K562 (cell line): ENCODE measurements around the gene DNASE1L2. TPM values are rescaled to one million over a fixed set of nuclear protein-coding genes. Genes with fewer than 3 reads are reported as not detected.

Experiments used
- ATAC-seq: fragments of 200-7000 bp; cut with Tn5 transposase; 3 replicates; pipeline ENCODE4 v1.9.1; 2020; ENCODE audit warnings: moderate library complexity
- BruUV-seq: library from RNA; stranded (reverse); fragments of 400-500 nt; replicated peaks from 2 replicates; lab custom pipeline; 2021; lab: Mats Ljungman, UMichigan
- CTCF ChIA-PET: fragments of 300-600 bp; formaldehyde crosslinking; extraction: SDS; loops from one replicate; lab custom pipeline; 2021; ENCODE audit warnings: low intra/inter-chr PET ratio; lab: Yijun Ruan, JAX
- POLR2A ChIA-PET: fragments of 300-600, 350-650 bp; sonication (Branson Sonifier 250); formaldehyde crosslinking; extraction: SDS; loops from one replicate; lab custom pipeline; 2021; ENCODE audit warnings: antibody characterized with exemption, inconsistent platforms; lab: Yijun Ruan, JAX
- DNase-seq, 4 experiments: peaks; one replicate each; pipeline versions ENCODE4 v3.0.0 to v3.0.0-alpha.2; 2011 to 2018; ENCODE audit warnings: low spot score in 3 of 4, mixed read lengths in 3 of 4; ENCODE audit errors: extremely low read depth in 1 of 4
- FAIRE-seq: peaks from 2 replicates; lab custom pipeline; 2011; peaks lifted over from hg19 to GRCh38; lab: Jason Lieb, UNC
- H2AFZ ChIP-seq: 2 replicates; pipeline ENCODE4 v1.6.0; 2011; ENCODE audit warnings: low read depth, low read length, control low read depth, inconsistent platforms
- H3K27ac ChIP-seq: fragments of 200-600 bp; 3 replicates; pipeline ENCODE4 v1.8.0; 2011; ENCODE audit warnings: low read depth, mild to moderate bottlenecking, control low read depth, inconsistent platforms, low read length, moderate library complexity, mixed read lengths; ENCODE audit errors: extremely low read depth
- H3K27me3 ChIP-seq, 2 experiments: fragments of 300-600 bp in 1 of 2; 2 replicates in 1 of 2; 3 replicates in 1 of 2; pipeline versions ENCODE4 v1.6.0 to v1.8.0; 2011; ENCODE audit warnings: inconsistent platforms in 2 of 2, low read length in 2 of 2, mild to moderate bottlenecking in 1 of 2, mixed read lengths in 1 of 2, moderate library complexity in 1 of 2; ENCODE audit not compliant: control insufficient read depth in 2 of 2, insufficient read depth in 2 of 2
- H3K36me3 ChIP-seq: fragments of 300-600 bp; 3 replicates; pipeline ENCODE4 v1.8.0; 2011; ENCODE audit warnings: mild to moderate bottlenecking, low read length, inconsistent platforms; ENCODE audit not compliant: control insufficient read depth, insufficient read depth
- H3K4me1 ChIP-seq, 2 experiments: fragments of 200-600 bp in 1 of 2; replicated peaks in 1 of 2; 2 replicates in 1 of 2; 3 replicates in 1 of 2; pipeline versions ENCODE4 v1.5.1 to v1.8.0; 2011; ENCODE audit warnings: inconsistent platforms in 2 of 2, low read length in 2 of 2, mild to moderate bottlenecking in 1 of 2, mixed read lengths in 1 of 2, moderate library complexity in 1 of 2; ENCODE audit not compliant: control insufficient read depth in 2 of 2, insufficient read depth in 2 of 2
- H3K4me2 ChIP-seq: 2 replicates; pipeline ENCODE4 v1.6.1; 2011; ENCODE audit warnings: low read length, control low read depth, inconsistent platforms, mixed read lengths; ENCODE audit not compliant: insufficient read depth
- H3K4me3 ChIP-seq: fragments of 200-600 bp; sonication (generic), shearing (Covaris generic); 2 replicates; pipeline ENCODE4 v1.5.1; 2016; ENCODE audit warnings: control low read depth, inconsistent platforms
- H3K79me2 ChIP-seq: fragments of 200-600 bp; 3 replicates; pipeline ENCODE4 v1.8.0; 2011; ENCODE audit warnings: low read length, inconsistent platforms; ENCODE audit not compliant: control insufficient read depth, insufficient read depth
- H3K9ac ChIP-seq, 2 experiments: 2 replicates each; pipeline versions ENCODE4 v1.6.0 to v1.6.1; 2011; ENCODE audit warnings: low read depth in 2 of 2, low read length in 2 of 2, control low read depth in 1 of 2, inconsistent platforms in 1 of 2, mild to moderate bottlenecking in 1 of 2, mixed read lengths in 1 of 2; ENCODE audit not compliant: insufficient read depth in 1 of 2
- H3K9me1 ChIP-seq: one replicate; pipeline ENCODE4 v1.6.0; 2011; ENCODE audit warnings: inconsistent platforms, mild to moderate bottlenecking, low read length, moderate library complexity; ENCODE audit not compliant: control insufficient read depth, insufficient read depth
- H3K9me3 ChIP-seq: replicated peaks from 2 replicates; pipeline ENCODE4 v1.5.1; 2011; ENCODE audit warnings: low read depth, low read length, inconsistent platforms; ENCODE audit not compliant: control insufficient read depth, insufficient read depth
- H4K20me1 ChIP-seq: replicated peaks from 2 replicates; pipeline ENCODE4 v1.6.1; 2011; ENCODE audit warnings: low read length, inconsistent platforms, mixed read lengths; ENCODE audit not compliant: control insufficient read depth, insufficient read depth
- ARID1B ChIP-seq: fragments of 450-650 bp; IDR thresholded peaks from 2 replicates; pipeline ENCODE4 v1.6.1; 2016; ENCODE audit warnings: antibody characterized with exemption, mild to moderate bottlenecking, inconsistent platforms
- CBFA2T2 ChIP-seq: fragments of 450-650 bp; conservative IDR thresholded peaks from 2 replicates; pipeline ENCODE4 v1.6.1; 2017; ENCODE audit warnings: mild to moderate bottlenecking
- CBFA2T3 ChIP-seq: fragments of 450-650 bp; IDR thresholded peaks from 2 replicates; pipeline ENCODE4 v1.6.1; 2017
- CXXC5 ChIP-seq: fragments of 250-450 bp; sonication (Bioruptor Pico); IDR thresholded peaks from 2 replicates; pipeline ENCODE4 v1.8.0; 2022; ENCODE audit warnings: inconsistent platforms, mild to moderate bottlenecking, moderate library complexity
- HDAC6 ChIP-seq: IDR thresholded peaks from 2 replicates; pipeline ENCODE4 v1.6.1; 2012; ENCODE audit warnings: low read depth, mild to moderate bottlenecking, control low read depth, inconsistent platforms, low read length, moderate library complexity
- HNRNPK ChIP-seq: fragments of 200-400 bp; formaldehyde crosslinking; IDR thresholded peaks from one replicate; pipeline ENCODE4 v1.6.1; 2018; ENCODE audit warnings: mild to moderate bottlenecking, low read depth, low read length; ENCODE audit not compliant: poor library complexity, severe bottlenecking
- MEIS2 ChIP-seq: fragments of 450-650 bp; IDR thresholded peaks from 2 replicates; pipeline ENCODE4 v1.6.1; 2014; ENCODE audit warnings: mild to moderate bottlenecking; ENCODE audit not compliant: partially characterized antibody
- RBFOX2 ChIP-seq: fragments of 200-400 bp; formaldehyde crosslinking; IDR thresholded peaks from 2 replicates; pipeline ENCODE4 v1.6.1; 2017; ENCODE audit warnings: low read depth, mild to moderate bottlenecking, low read length, moderate library complexity
- RBM22 ChIP-seq: fragments of 200-400 bp; formaldehyde crosslinking; IDR thresholded peaks from 2 replicates; pipeline ENCODE4 v1.6.1; 2018; ENCODE audit warnings: low read length, low read depth; ENCODE audit not compliant: poor library complexity, severe bottlenecking
- RCOR1 ChIP-seq, 2 experiments: IDR thresholded peaks; 2 replicates each; pipeline ENCODE4 v1.6.1; 2012; ENCODE audit warnings: low read depth in 2 of 2, low read length in 2 of 2, borderline replicate concordance in 1 of 2, improper control_type of control experiment in 1 of 2
- TCF3 ChIP-seq: sonication (generic); formaldehyde crosslinking; IDR thresholded peaks from 2 replicates; pipeline ENCODE4 v1.4.0; 2020; ENCODE audit warnings: mild to moderate bottlenecking, missing genetic modification reagents
- ZFX ChIP-seq: sonication (generic); formaldehyde crosslinking; IDR thresholded peaks from 2 replicates; pipeline ENCODE4 v1.8.0; 2022; ENCODE audit warnings: mild to moderate bottlenecking, missing genetic modification reagents, moderate library complexity
- ZKSCAN1 ChIP-seq: fragments of 150-350 bp; IDR thresholded peaks from 2 replicates; pipeline ENCODE4 v1.6.1; 2016; ENCODE audit warnings: low read depth, low read length
- WGBS: fragments of 100-300 bp; shearing (Covaris generic); methylation state at CpG from one replicate; pipeline ENCODE4 v1.1.6; 2016; ENCODE audit warnings: low coverage, mixed read lengths; ENCODE audit not compliant: insufficient coverage; ENCODE audit errors: missing lambda C conversion rate; 5-methylcytosine and 5-hydroxymethylcytosine counted together
- in situ Hi-C: fragments of 300-500 bp; cut with MboI; formaldehyde crosslinking; loops from 4 replicates; pipeline ENCODE4 v1.15.0; 2018; ENCODE audit warnings: inconsistent platforms, mixed read lengths
- intact Hi-C: fragments of 100-400 bp; cut with micrococcal nuclease; formaldehyde crosslinking; loops from 2 replicates; pipeline ENCODE4 v1.14.2; 2022
- polyA plus RNA-seq, 8 experiments: library from polyadenylated mRNA; depleted of rRNA in 4 of 8; stranded (reverse) in 5 of 8; unstranded in 3 of 8; fragments of >200 nt; fragmentation: Nextera tagmentation in 2 of 8; fragmentation: Illumina TruSeq in 1 of 8; extraction: Ambion mirVana in 2 of 8; extraction: Trizol in 1 of 8; gene quantifications; 2 replicates each; pipeline versions ENCODE4 v1.2.1 to v1.2.3, GENCODE V29; 2011 to 2014; ENCODE audit warnings: inconsistent platforms in 1 of 8, missing spikeins in 1 of 8
- total RNA-seq, 7 experiments: library from RNA; depleted of rRNA in 6 of 7; stranded (reverse); fragments of >200 nt in 6 of 7; fragmentation: Illumina TruSeq in 2 of 7; extraction: Trizol in 2 of 7; gene quantifications; 2 replicates each; pipeline versions ENCODE4 v1.2.1 to v1.2.3, GENCODE V29; 2011 to 2021; ENCODE audit warnings: low replicate concordance in 1 of 7
- TF ChIP-seq, protein P1 (sequence below): sonication (generic); formaldehyde crosslinking; IDR thresholded peaks from 2 replicates; pipeline ENCODE4 v1.8.0; 2022; ENCODE audit warnings: missing genetic modification reagents, mild to moderate bottlenecking, moderate library complexity, borderline replicate concordance
- TF ChIP-seq, protein P2 (sequence below), 2 experiments: IDR thresholded peaks in 1 of 2; conservative IDR thresholded peaks in 1 of 2; 2 replicates each; pipeline ENCODE4 v1.6.1; 2016; ENCODE audit warnings: low read depth in 2 of 2, mild to moderate bottlenecking in 1 of 2, missing compliant biosample characterization in 1 of 2, missing genetic modification characterization in 1 of 2, moderate library complexity in 1 of 2
- TF ChIP-seq, protein P3 (sequence below), 2 experiments: fragments of 450-650 bp; IDR thresholded peaks; 2 replicates each; pipeline ENCODE4 v1.6.1; 2016

DNASE1L2 gene
- total and polyA plus RNA-seq, 9 of the 15 experiments (the other 6 are each of a cell fraction or from before 2014, with no cell fraction given), result 0.08 to 2.7 (median 1.7) TPM; not detected in 1

- Histone ChIP-seq H3K9me3 (no peaks in the 10 kb centered on the region), H3K36me3 (peaks cover 61% of the 10 kb centered on the region; the same call in 2 of the 3 replicates), H3K27ac (no peak overlapping the region), H3K9ac (peak overlapping the region in 1 of 2 experiments; percentile 83; a peak in 2 of 4 replicates), H3K79me2 (peaks cover 71% of the 10 kb centered on the region), H3K27me3 (no peaks in the 10 kb centered on the region), H3K9me1 (no peaks in the 10 kb centered on the region), H3K4me1 (peaks cover 32 to 95% of the 10 kb centered on the region in 2 experiments), H3K4me2 (no peak overlapping the region), H4K20me1 (peaks cover 21% of the 10 kb centered on the region), H2AFZ (no peak overlapping the region), H3K4me3 (no peak overlapping the region)
- 52% methylated on average over 19 of the region's 29 CpGs for WGBS
- intact Hi-C loops (no loop called here), in situ Hi-C loops (no loop called here)
- FAIRE-seq (no peak), ATAC-seq (no peak), DNase-seq (peak in 2 of 4 experiments; percentile 39 to 69)
- no TSS peak for BruUV-seq
- ChIA-PET CTCF (no interaction called here), POLR2A (interaction anchor here (0.6 to 2.1 kb wide), 5 partner anchors 9 to 55 kb away, joined by 3 to 12 read pairs (median 4); partner anchors contain the start of genes ECI1 and TRAF7)
- TF ChIP-seq CBFA2T3 (peak; percentile 67), HNRNPK (no peak), RCOR1 (IDR thresholded peaks at IDR 0.05; ENCODE audit: borderline replicate concordance in 1 of 2, low read depth in 2 of 2, low read length in 2 of 2) (peak in 1 of 2 experiments; percentile 61; a peak in 2 of 4 replicates), ZFX (CRISPR knock-in tag) (peak; percentile 10; the same call in 1 of the 2 replicates), RBM22 (peak; percentile 24), ARID1B (peak; percentile 20), CBFA2T2 (peak; percentile 66), CXXC5 (CRISPR knock-in tag) (peak; percentile 31; the same call in 1 of the 2 replicates), ZKSCAN1 (no peak), HDAC6 (no peak), RBFOX2 (peak; percentile 62), MEIS2 (peak; percentile 80), TCF3 (peak; percentile 35; the same call in 1 of the 2 replicates)
- TF ChIP-seq, protein P1, sequence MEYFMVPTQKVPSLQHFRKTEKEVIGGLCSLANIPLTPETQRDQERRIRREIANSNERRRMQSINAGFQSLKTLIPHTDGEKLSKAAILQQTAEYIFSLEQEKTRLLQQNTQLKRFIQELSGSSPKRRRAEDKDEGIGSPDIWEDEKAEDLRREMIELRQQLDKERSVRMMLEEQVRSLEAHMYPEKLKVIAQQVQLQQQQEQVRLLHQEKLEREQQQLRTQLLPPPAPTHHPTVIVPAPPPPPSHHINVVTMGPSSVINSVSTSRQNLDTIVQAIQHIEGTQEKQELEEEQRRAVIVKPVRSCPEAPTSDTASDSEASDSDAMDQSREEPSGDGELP, result 0 out of 2 replicates have a peak, but pooled peaks have one; percentile 35
- TF ChIP-seq, protein P2, sequence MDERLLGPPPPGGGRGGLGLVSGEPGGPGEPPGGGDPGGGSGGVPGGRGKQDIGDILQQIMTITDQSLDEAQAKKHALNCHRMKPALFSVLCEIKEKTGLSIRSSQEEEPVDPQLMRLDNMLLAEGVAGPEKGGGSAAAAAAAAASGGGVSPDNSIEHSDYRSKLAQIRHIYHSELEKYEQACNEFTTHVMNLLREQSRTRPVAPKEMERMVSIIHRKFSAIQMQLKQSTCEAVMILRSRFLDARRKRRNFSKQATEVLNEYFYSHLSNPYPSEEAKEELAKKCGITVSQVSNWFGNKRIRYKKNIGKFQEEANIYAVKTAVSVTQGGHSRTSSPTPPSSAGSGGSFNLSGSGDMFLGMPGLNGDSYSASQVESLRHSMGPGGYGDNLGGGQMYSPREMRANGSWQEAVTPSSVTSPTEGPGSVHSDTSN (CRISPR knock-in tag; IDR thresholded peaks at IDR 0.05; ENCODE audit: low read depth), result no peak
- TF ChIP-seq, protein P2 (tag; conservative IDR thresholded peaks at IDR 0.05; ENCODE audit: low read depth), result peak; percentile 33; the same call in 1 of the 2 replicates
- TF ChIP-seq, protein P3, sequence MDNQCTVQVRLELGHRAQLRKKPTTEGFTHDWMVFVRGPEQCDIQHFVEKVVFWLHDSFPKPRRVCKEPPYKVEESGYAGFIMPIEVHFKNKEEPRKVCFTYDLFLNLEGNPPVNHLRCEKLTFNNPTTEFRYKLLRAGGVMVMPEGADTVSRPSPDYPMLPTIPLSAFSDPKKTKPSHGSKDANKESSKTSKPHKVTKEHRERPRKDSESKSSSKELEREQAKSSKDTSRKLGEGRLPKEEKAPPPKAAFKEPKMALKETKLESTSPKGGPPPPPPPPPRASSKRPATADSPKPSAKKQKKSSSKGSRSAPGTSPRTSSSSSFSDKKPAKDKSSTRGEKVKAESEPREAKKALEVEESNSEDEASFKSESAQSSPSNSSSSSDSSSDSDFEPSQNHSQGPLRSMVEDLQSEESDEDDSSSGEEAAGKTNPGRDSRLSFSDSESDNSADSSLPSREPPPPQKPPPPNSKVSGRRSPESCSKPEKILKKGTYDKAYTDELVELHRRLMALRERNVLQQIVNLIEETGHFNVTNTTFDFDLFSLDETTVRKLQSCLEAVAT (IDR thresholded peaks at IDR 0.05), result 0 out of 4 replicates have a peak, but pooled peaks of 1 of the 2 experiments have one; percentile 25
Measured at GRCh38 chr16:2209258-2210008, 26.8 kb upstream of the DNASE1L2 start.
